ENCODE data around the gene SARNP. TPM values are rescaled to one million over a fixed set of nuclear protein-coding genes. Genes with fewer than 3 reads are reported as not detected.

SARNP gene
- total and polyA plus RNA-seq, 10 of the 15 experiments (the other 5 are each of a cell fraction or from before 2014, with no cell fraction given) = 77.6 to 445 (median 188) TPM

DNA sequence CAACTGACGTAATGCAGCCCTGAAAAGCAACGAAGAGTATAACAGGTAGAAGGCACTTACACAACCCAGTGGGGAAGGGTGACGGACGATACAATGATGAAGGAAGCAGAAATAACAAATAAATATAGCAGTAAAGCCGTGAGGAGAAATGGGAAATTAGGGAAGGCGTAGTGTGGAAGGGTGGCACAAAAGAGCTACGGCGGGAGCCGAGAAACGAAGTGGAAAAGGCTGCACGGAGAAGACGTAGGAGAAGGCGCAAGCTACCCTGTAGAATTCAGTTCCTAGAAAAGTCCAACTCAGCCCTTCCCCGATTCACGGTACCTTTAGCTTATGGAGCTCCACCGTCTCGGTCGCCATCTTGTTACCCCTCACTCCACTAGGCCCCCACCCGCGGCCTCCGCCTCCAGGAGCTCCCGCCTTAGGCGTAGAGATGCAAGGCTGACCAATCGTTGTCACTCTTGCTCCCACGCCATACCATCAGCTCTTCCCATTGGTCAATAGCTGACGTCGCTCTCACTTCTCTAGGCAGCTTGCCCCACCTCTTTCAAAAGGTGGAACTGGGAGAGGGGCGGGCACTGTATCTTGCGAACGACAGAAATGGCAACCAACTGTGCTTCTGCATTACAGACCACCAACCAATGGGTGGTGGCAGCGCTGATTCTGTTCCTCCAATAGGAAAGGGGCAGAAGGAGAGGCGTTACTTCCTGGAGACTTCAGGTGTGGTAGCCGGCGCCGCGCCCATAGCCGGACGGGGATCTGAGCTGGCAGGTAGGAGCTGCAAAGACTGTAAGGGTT lies at the start of gene SARNP, which contains the start of gene ORMDL2 (continued):
- TF ChIP-seq YY1 (IDR thresholded peaks at IDR 0.05; ENCODE audit: low read depth, low read length) (peak; percentile 97), HDAC2 (IDR thresholded peaks at IDR 0.05) (no peak), RUNX3 (IDR thresholded peaks at IDR 0.05; ENCODE audit: low read length) (0 out of 2 replicates have a peak, but pooled peaks have one; percentile 1), NR2C2 (IDR thresholded peaks at IDR 0.05; ENCODE audit: borderline replicate concordance, control insufficient read depth, insufficient read length, low read depth) (no peak), POLR2AphosphoS5 (IDR thresholded peaks at IDR 0.05; ENCODE audit: low read length) (peak; percentile 87), GATAD2B (conservative IDR thresholded peaks at IDR 0.05; ENCODE audit: low read depth) (no peak), BACH1 (IDR thresholded peaks at IDR 0.05; ENCODE audit: borderline replicate concordance) (0 out of 2 replicates have a peak, but pooled peaks have one; percentile 64), ZNF274 (IDR thresholded peaks at IDR 0.05; ENCODE audit: insufficient read depth, insufficient read length) (no peak), RFX5 (IDR thresholded peaks at IDR 0.05; ENCODE audit: low read depth, low read length) (no peak), MYB (IDR thresholded peaks at IDR 0.05; ENCODE audit: borderline replicate concordance, low read depth, low read length) (no peak), ZSCAN29 (IDR thresholded peaks at IDR 0.05) (no peak), HDGF (IDR thresholded peaks at IDR 0.05) (peak; percentile 88), NRF1 (conservative IDR thresholded peaks at IDR 0.05; ENCODE audit: low read depth, low read length) (no peak; the same call in 1 of the 2 replicates), IKZF1 (conservative IDR thresholded peaks at IDR 0.05) (peak; percentile 44; the same call in 1 of the 2 replicates), CBFB (IDR thresholded peaks at IDR 0.05; ENCODE audit: low read depth) (no peak; the same call in none of the 2 replicates), SIN3A (IDR thresholded peaks at IDR 0.05; ENCODE audit: low read depth, low read length) (0 out of 2 replicates have a peak, but pooled peaks have one; percentile 26), RB1 (IDR thresholded peaks at IDR 0.05; ENCODE audit: borderline replicate concordance) (peak; percentile 85; the same call in 1 of the 2 replicates), ZNF24 (IDR thresholded peaks at IDR 0.05) (no peak)
- TF ChIP-seq, protein P1, sequence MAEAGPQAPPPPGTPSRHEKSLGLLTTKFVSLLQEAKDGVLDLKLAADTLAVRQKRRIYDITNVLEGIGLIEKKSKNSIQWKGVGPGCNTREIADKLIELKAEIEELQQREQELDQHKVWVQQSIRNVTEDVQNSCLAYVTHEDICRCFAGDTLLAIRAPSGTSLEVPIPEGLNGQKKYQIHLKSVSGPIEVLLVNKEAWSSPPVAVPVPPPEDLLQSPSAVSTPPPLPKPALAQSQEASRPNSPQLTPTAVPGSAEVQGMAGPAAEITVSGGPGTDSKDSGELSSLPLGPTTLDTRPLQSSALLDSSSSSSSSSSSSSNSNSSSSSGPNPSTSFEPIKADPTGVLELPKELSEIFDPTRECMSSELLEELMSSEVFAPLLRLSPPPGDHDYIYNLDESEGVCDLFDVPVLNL (IDR thresholded peaks at IDR 0.05; ENCODE audit: low read depth, low read length) = peak; percentile 77
- TF ChIP-seq, protein P2, sequence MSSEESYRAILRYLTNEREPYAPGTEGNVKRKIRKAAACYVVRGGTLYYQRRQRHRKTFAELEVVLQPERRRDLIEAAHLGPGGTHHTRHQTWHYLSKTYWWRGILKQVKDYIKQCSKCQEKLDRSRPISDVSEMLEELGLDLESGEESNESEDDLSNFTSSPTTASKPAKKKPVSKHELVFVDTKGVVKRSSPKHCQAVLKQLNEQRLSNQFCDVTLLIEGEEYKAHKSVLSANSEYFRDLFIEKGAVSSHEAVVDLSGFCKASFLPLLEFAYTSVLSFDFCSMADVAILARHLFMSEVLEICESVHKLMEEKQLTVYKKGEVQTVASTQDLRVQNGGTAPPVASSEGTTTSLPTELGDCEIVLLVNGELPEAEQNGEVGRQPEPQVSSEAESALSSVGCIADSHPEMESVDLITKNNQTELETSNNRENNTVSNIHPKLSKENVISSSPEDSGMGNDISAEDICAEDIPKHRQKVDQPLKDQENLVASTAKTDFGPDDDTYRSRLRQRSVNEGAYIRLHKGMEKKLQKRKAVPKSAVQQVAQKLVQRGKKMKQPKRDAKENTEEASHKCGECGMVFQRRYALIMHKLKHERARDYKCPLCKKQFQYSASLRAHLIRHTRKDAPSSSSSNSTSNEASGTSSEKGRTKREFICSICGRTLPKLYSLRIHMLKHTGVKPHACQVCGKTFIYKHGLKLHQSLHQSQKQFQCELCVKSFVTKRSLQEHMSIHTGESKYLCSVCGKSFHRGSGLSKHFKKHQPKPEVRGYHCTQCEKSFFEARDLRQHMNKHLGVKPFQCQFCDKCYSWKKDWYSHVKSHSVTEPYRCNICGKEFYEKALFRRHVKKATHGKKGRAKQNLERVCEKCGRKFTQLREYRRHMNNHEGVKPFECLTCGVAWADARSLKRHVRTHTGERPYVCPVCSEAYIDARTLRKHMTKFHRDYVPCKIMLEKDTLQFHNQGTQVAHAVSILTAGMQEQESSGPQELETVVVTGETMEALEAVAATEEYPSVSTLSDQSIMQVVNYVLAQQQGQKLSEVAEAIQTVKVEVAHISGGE (CRISPR knock-in tag; IDR thresholded peaks at IDR 0.05) = no peak
- TF ChIP-seq, protein P3, sequence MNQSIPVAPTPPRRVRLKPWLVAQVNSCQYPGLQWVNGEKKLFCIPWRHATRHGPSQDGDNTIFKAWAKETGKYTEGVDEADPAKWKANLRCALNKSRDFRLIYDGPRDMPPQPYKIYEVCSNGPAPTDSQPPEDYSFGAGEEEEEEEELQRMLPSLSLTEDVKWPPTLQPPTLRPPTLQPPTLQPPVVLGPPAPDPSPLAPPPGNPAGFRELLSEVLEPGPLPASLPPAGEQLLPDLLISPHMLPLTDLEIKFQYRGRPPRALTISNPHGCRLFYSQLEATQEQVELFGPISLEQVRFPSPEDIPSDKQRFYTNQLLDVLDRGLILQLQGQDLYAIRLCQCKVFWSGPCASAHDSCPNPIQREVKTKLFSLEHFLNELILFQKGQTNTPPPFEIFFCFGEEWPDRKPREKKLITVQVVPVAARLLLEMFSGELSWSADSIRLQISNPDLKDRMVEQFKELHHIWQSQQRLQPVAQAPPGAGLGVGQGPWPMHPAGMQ (IDR thresholded peaks at IDR 0.05; ENCODE audit: borderline replicate concordance) = no peak
- TF ChIP-seq, protein P4, sequence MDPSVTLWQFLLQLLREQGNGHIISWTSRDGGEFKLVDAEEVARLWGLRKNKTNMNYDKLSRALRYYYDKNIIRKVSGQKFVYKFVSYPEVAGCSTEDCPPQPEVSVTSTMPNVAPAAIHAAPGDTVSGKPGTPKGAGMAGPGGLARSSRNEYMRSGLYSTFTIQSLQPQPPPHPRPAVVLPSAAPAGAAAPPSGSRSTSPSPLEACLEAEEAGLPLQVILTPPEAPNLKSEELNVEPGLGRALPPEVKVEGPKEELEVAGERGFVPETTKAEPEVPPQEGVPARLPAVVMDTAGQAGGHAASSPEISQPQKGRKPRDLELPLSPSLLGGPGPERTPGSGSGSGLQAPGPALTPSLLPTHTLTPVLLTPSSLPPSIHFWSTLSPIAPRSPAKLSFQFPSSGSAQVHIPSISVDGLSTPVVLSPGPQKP (IDR thresholded peaks at IDR 0.05; ENCODE audit: low read depth, low read length) = no peak
- TF ChIP-seq, protein P5, sequence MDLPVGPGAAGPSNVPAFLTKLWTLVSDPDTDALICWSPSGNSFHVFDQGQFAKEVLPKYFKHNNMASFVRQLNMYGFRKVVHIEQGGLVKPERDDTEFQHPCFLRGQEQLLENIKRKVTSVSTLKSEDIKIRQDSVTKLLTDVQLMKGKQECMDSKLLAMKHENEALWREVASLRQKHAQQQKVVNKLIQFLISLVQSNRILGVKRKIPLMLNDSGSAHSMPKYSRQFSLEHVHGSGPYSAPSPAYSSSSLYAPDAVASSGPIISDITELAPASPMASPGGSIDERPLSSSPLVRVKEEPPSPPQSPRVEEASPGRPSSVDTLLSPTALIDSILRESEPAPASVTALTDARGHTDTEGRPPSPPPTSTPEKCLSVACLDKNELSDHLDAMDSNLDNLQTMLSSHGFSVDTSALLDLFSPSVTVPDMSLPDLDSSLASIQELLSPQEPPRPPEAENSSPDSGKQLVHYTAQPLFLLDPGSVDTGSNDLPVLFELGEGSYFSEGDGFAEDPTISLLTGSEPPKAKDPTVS (IDR thresholded peaks at IDR 0.05; ENCODE audit: low read depth, low read length) = no peak

Data from GM12878 (cell line).